Right cardiac atrium (tissue), 5 donors: ENCODE results near the gene PGBD1. TPM values are rescaled to one million over a fixed set of nuclear protein-coding genes. Genes with fewer than 3 reads are reported as not detected.
"Not testable (repeated sequence)": the region's sequence is repeated elsewhere in the genome, so short reads cannot be mapped to it uniquely, and the experiment has no call there.

Experiments used
- ATAC-seq, 2 donors: fragments of 200-7000 bp; cut with Tn5 transposase; one replicate each; pipeline versions ENCODE4 v1.8.0 to v1.9.1; 2020; ENCODE audit warnings: moderate library complexity in 2 of 2, mild to moderate bottlenecking in 1 of 2
- DNase-seq, 3 donors: peaks; one replicate each; pipeline ENCODE4 v3.0.0-alpha.2; 2020
- H3K27ac ChIP-seq: one replicate; pipeline ENCODE4 v1.5.1; 2013; ENCODE audit warnings: mild to moderate bottlenecking, low read length, control low read depth, moderate library complexity
- H3K27me3 ChIP-seq: one replicate; pipeline ENCODE4 v1.6.1; 2013; ENCODE audit not compliant: control insufficient read depth, insufficient read depth
- H3K4me1 ChIP-seq: one replicate; pipeline ENCODE4 v1.6.1; 2013; ENCODE audit warnings: low read length; ENCODE audit not compliant: control insufficient read depth, insufficient read depth
- H3K4me3 ChIP-seq: one replicate; pipeline ENCODE4 v1.5.1; 2013; ENCODE audit warnings: low read length, control low read depth
- H3K9me3 ChIP-seq: one replicate; pipeline ENCODE4 v1.6.1; 2013; ENCODE audit warnings: low read length; ENCODE audit not compliant: control insufficient read depth
- WGBS: extraction: QIAGEN DNeasy Blood & Tissue Kit; methylation state at CpG from one replicate; pipeline ENCODE4 v1.1.7; 2013; 5-methylcytosine and 5-hydroxymethylcytosine counted together
- intact Hi-C, 4 donors: fragments of 100-400 bp; cut with DNase I; formaldehyde crosslinking; loops; one replicate each; pipeline versions ENCODE4 v1.11.0 to v1.14.0; 2022 to 2023
- polyA plus RNA-seq: library from polyadenylated mRNA; stranded (reverse); fragments of 200-250 nt; gene quantifications from one replicate; pipeline ENCODE4 v1.2.3, GENCODE V29; 2013
- total RNA-seq, 4 donors: library from RNA; stranded (reverse); fragmentation: NEBNext Ultra II Directional; extraction: Animal tissue kit (Norgen Biotek cat#: 25700); gene quantifications; one replicate each; pipeline ENCODE4 v1.2.1, GENCODE V29; 2021
- donor health status: healthy with polysubstance abuse.
- donor health status: DM: no; HTN: yes; CAD: no.
- donor health status: DM: no; HTN: no; CAD: no.
- donor health status: DM: no; HTN: yes; CAD: no; lungs with severe emphysema.
- donor health status: DM: yes; HTN: yes; CAD: no.

PGBD1 gene
- total and polyA plus RNA-seq, 5 donors = 2.3 to 3.6 (median 3.2) TPM

- peaks cover 2% of the 10 kb centered on the region for H3K4me1 ChIP-seq
- DNase-seq (no peak), ATAC-seq (no peak)
- H3K27ac ChIP-seq = peak overlapping the region; percentile 76
- H3K27me3 ChIP-seq = no peaks in the 10 kb centered on the region
- 1% methylated on average over 1 of the region's 1 CpG for WGBS
- intact Hi-C loops = no loop called here
- H3K4me3 ChIP-seq = peak overlapping the region; percentile 84
- no peaks in the 10 kb centered on the region for H3K9me3 ChIP-seq
Observed at GRCh38 chr6:28267695-28268059, 13.7 kb upstream of the PGBD1 start.

GRCh38 chr6:28269492-28269891 lies 11.9 kb upstream of the PGBD1 start:
- ATAC-seq (no peak), DNase-seq (no peak)
- peaks cover 2% of the 10 kb centered on the region for H3K4me1 ChIP-seq
- no peak overlapping the region for H3K27ac ChIP-seq
- H3K9me3 ChIP-seq = no peaks in the 10 kb centered on the region
- no peak overlapping the region for H3K4me3 ChIP-seq
- H3K27me3 ChIP-seq = no peaks in the 10 kb centered on the region
- intact Hi-C loops = no loop called here

- no peak overlapping the region for H3K27ac ChIP-seq
- H3K4me3 ChIP-seq = no peak overlapping the region
- ATAC-seq = no peak
- no peaks in the 10 kb centered on the region for H3K4me1 ChIP-seq
- H3K27me3 ChIP-seq = no peaks in the 10 kb centered on the region
- no peak for DNase-seq
- intact Hi-C loops = loop anchor here in 1 of 4 donors (10.0 kb wide), 1 partner anchor 80 kb away; no protein-coding TSS in a partner anchor
- no peaks in the 10 kb centered on the region for H3K9me3 ChIP-seq
Observed at GRCh38 chr6:28274888-28275287, 6.5 kb upstream of the PGBD1 start.

- intact Hi-C loops = loop anchor here in 1 of 4 donors (10.0 kb wide), 1 partner anchor 77 kb away; no protein-coding TSS in a partner anchor
- DNase-seq (no peak), ATAC-seq (no peak)
- Histone ChIP-seq H3K9me3 (no peaks in the 10 kb centered on the region), H3K27me3 (no peaks in the 10 kb centered on the region), H3K27ac (no peak overlapping the region), H3K4me3 (no peak overlapping the region), H3K4me1 (no peaks in the 10 kb centered on the region)
- 66% methylated on average over 3 of the region's 3 CpGs for WGBS
Observed at GRCh38 chr6:28277746-28278145, 3.6 kb upstream of the PGBD1 start.

- DNase-seq = no peak
- no peak for ATAC-seq
- H3K27me3 ChIP-seq = no peaks in the 10 kb centered on the region
- no peak overlapping the region for H3K27ac ChIP-seq
- H3K9me3 ChIP-seq = no peaks in the 10 kb centered on the region
- peak overlapping the region; percentile 97 for H3K4me3 ChIP-seq
- H3K4me1 ChIP-seq = no peaks in the 10 kb centered on the region
- 36% methylated on average over 3 of the region's 3 CpGs for WGBS
- intact Hi-C loops = loop anchor here in 1 of 4 donors (5.0 kb wide), 1 partner anchor 77 kb away; no protein-coding TSS in a partner anchor
Observed at GRCh38 chr6:28280595-28281287, 631 bp upstream of the PGBD1 start.

GRCh38 chr6:28282926-28283325 lies 1.6 kb downstream of the PGBD1 start:
- intact Hi-C loops = loop anchor here in 1 of 4 donors (5.0 kb wide), 1 partner anchor 74 kb away; no protein-coding TSS in a partner anchor

GRCh38 chr6:28291573-28291972 lies 10.2 kb downstream of the PGBD1 start:
- Histone ChIP-seq H3K27ac (no peak overlapping the region), H3K9me3 (no peaks in the 10 kb centered on the region), H3K4me3 (no peak overlapping the region), H3K27me3 (no peaks in the 10 kb centered on the region), H3K4me1 (no peaks in the 10 kb centered on the region)
- no peak for ATAC-seq
- no peak for DNase-seq
- intact Hi-C loops = no loop called here

More at GRCh38 chr6:28282926-28283325, 1.6 kb downstream of the PGBD1 start:
- H3K4me1 ChIP-seq = no peaks in the 10 kb centered on the region
- H3K9me3 ChIP-seq = no peaks in the 10 kb centered on the region
- no peak overlapping the region for H3K27ac ChIP-seq
- ATAC-seq (no peak), DNase-seq (no peak)
- H3K27me3 ChIP-seq = no peaks in the 10 kb centered on the region
- no peak overlapping the region for H3K4me3 ChIP-seq
- 96% methylated on average over 2 of the region's 2 CpGs for WGBS

- no peak for ATAC-seq
- 95% methylated on average over 5 of the region's 5 CpGs for WGBS
- Histone ChIP-seq H3K4me1 (no peaks in the 10 kb centered on the region), H3K27ac (no peak overlapping the region), H3K9me3 (no peaks in the 10 kb centered on the region), H3K27me3 (no peaks in the 10 kb centered on the region), H3K4me3 (no peak overlapping the region)
- no peak for DNase-seq
- intact Hi-C loops = no loop called here
Observed at GRCh38 chr6:28295326-28295725, 14.0 kb downstream of the PGBD1 start.

- no peak overlapping the region for H3K4me3 ChIP-seq
- H3K27ac ChIP-seq = no peak overlapping the region
- ATAC-seq (no peak), DNase-seq (no peak)
- no peaks in the 10 kb centered on the region for H3K27me3 ChIP-seq
- WGBS = 84% methylated on average over 7 of the region's 7 CpGs
- H3K9me3 ChIP-seq = no peaks in the 10 kb centered on the region
- H3K4me1 ChIP-seq = no peaks in the 10 kb centered on the region
- intact Hi-C loops = no loop called here
Observed at GRCh38 chr6:28296520-28297060, 15.2 kb downstream of the PGBD1 start.

- Histone ChIP-seq H3K27me3 (no peaks in the 10 kb centered on the region), H3K4me1 (no peaks in the 10 kb centered on the region), H3K9me3 (no peaks in the 10 kb centered on the region), H3K4me3 (no peak overlapping the region), H3K27ac (no peak overlapping the region)
- ATAC-seq (no peak), DNase-seq (no peak)
- WGBS = 95% methylated on average over 3 of the region's 3 CpGs
- intact Hi-C loops = no loop called here
Observed at GRCh38 chr6:28303570-28303969, 22.2 kb downstream of the PGBD1 start.

GRCh38 chr6:28306363-28306762 lies 25.0 kb downstream of the PGBD1 start:
- DNase-seq, intact Hi-C loops, ATAC-seq: not testable (repeated sequence)

More at GRCh38 chr6:28306363-28306762, 25.0 kb downstream of the PGBD1 start:
- not testable (repeated sequence) for H3K9me3 ChIP-seq, H3K4me1 ChIP-seq, H3K27ac ChIP-seq, H3K4me3 ChIP-seq, H3K27me3 ChIP-seq
